Femur (tissue), 1 donor: ENCODE measurements around the gene CDH10.

Source experiments
- DNase-seq: peaks from one replicate; pipeline ENCODE4 v3.0.0-alpha.2; 2017

CDH10 gene

DNA sequence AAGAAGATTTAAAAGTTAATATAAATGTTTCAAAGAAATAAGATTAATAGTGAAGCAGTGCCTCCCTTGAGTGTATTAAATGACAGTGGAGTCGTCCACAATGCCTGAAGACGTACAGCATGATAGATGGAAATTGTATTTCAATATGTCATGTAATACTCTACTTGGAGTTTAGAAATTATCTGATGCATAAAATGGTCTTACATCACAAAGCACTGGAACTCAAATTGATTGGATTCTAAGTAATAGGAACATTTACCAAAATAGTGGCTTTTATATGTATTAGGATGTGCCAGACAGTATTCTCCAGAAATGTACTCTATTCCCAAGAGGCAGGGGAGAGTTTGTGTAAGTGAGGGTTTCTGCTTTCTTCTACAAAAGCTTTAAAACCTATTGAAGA, 49.4 kb downstream of the CDH10 start:
- no peak for DNase-seq

DNA sequence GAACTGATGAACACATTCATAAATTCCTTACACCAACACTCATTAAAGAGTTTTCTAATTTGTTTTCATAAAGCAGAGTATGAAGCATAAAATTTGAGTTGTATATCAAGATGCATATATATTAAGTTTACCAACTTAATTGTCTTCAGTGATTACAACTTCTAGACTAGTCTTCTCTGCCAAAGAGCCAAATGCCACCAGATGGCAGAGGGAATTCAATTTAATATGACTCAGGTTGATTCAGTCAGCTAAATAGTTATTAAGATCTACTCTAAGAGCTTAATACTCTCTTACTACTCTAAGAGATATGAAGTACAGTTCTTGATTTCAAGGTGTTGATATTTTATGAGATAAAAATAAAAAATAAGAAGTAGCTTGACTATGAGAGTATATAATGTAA, 53.4 kb downstream of the CDH10 start:
- no peak for DNase-seq

DNA sequence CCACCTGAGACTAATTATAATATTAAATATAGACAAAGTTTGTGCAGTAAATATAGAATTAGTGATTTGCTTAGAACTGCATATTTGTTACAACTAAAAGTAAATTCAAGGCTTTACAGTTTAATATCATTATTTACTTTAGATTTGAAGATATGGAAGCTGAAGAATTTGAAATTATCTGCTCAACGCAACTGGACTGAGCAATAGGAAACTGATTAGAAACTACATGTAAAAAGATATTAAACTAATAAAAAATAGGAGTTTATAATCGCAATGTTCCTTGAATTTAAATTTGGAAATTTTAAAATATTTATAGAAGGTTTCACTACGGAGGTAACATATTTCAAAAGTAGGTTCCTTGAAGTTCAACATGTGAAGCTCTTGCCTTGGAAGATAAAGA, 55.2 kb downstream of the CDH10 start:
- DNase-seq, result no peak

DNA sequence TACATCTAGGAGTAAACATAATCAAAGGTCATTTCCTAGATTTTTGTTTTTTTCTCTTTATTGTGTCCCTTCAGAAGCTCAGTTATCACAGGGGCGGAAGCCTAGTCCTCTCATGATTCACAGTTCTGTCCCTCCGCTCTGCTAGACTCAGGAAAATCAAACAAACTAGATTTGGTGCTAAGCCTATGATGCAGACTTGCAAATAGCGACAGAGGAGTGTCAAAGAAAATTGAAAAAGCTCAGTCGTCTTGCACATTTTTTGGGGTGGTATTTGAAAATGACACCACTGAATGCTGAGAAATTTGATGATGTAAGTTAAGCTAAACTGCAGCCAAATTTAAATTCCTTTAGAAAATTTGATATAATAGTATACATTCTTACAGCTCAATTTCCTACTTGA, 59.0 kb downstream of the CDH10 start:
- DNase-seq, result no peak

DNA sequence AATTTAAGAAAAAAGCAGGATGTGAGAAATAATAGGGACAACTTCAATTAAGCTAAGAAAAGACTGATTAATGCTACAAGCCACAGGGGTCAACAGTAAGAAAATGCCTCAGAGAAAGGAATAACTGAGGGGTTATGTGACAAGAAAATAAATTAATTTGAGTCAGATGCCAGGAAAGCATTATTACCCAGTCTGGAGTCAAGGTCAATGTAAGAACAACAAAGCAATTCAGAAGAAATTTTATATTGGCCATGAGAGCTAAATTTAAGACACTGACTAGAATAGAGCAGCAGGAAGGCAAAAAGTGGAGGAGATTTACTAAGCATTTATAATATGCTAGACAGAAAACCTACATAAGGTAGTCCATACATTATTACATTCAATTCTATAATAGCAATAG, 73.5 kb downstream of the CDH10 start:
- no peak for DNase-seq

DNA sequence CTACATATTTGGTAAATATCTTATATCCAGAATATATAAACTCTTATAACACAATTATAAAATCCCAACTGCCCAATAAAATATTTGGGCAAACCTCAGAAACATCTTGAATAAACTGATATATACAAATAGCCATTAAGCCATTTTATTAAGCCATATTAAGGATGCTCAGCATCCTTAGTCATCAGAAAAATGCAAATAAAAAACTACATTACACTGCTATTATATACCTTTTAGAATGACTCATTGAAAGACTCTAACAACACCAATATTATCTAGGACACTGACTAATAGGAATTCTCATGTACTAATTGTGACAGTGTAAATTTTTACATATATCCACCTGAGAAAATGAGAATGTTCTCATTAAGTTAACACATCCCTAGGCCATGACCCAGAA, 77.8 kb downstream of the CDH10 start:
- DNase-seq, result no peak

DNA sequence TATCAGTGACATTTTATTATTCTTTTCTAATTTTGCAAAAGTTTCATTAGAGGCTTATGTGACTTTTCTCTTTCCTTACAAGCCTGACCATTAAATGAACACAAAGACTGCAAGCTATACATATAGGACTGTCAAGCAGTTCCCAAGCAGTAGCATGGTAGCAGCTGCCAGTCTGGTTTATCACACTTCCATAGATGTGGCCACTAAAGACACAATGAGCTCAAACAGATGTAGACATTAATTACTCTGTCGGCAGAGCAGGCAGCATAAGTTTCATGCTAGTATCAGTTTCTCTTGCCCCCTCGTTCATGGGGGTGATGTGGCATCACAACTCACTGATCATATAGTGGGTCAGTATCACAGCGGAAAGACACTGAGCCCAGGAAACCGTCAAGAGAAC, 89.5 kb downstream of the CDH10 start:
- DNase-seq, result no peak

DNA sequence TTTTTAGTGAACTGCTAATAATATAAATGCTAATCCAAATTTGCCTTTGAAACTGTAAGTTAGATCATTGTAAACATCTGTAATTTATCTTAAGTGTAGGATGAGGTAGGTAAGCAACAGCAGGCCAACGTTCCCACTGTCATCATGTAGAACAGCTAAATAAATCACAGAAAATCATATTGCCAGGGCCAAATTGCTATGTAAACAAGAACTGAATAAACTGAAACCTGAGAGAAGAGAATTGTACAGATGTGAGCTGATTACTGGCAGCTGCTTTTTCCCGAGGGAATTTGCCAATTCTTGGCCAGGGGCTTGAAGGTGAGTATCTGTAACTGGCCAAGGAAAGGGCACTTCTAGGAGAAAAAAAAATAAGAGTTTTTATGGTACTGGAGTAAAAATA, 97.6 kb downstream of the CDH10 start:
- peak; percentile 24 for DNase-seq

DNA sequence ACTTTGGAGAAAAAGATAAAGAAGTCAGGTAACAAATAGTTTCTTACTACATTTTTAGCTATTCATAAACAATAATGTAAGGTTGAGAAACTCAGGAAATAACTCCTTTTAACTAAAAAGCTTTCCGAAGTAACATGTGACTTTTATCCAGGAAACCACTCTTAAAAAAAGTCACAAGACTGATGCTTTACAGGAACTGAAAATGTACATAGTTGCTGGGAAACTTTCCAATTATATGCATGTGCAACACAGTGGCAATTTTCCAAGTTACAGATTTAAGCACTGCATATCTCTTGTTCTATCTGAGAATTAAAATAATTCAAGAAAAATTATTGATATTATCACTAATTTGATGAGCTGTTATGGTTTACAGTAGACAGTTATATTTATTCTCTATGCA, 105.2 kb downstream of the CDH10 start:
- no peak for DNase-seq

DNA sequence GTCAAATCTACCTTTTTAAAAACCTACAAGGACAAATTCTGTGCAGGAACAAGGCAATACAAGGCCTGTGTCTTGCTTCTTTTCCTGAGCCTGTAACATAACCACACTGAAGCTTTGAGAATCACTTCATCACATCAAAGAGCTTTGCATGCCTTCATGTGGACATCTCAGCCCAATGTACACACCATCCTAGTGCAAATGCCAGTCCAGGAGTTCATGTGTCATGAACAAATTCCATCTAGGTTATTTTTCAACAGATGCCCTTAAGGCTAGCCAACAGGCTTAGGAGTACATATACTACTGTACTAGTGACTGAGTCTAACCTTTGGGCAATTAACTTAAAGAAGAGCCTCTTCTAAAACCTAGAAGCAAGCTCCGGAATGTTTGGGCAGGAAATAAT, 106.4 kb downstream of the CDH10 start:
- DNase-seq, result no peak

DNA sequence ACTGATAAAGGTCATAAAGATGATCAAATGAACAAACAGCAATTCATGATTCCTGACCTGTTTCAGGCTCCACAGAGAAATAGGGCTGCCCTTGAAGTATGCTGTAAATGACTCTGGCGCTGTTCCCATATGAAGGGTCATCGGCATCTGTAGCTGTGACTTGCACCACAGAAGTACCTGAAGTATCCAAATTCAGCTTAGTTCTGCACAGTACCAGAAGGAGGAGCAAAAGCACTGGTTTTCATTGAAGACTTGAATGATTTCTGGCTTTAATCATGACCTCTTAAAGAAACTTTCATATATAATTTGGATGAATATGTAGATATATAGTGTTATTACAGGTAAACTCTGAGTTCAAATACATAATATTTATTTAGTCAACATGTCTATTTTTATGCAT, 109.1 kb downstream of the CDH10 start:
- no peak for DNase-seq

DNA sequence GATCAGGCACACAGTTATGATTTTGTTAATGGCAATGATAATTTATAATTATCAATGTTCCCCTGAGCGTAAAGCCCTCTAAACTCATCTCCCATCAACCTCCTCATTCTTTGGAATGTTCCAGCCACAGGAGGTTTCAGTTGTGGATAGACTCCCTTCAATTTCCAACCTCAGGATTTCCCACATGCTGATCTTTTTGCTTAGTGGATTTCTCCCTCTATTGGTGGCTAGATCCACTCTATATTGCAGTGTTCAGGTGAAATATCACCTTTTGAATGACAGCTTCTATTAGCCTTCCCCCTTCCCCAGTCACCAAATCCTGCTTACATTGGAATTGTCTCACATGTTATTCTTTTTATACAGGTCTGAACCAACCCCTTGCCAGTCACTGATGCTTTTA, 113.9 kb downstream of the CDH10 start:
- DNase-seq, result no peak

DNA sequence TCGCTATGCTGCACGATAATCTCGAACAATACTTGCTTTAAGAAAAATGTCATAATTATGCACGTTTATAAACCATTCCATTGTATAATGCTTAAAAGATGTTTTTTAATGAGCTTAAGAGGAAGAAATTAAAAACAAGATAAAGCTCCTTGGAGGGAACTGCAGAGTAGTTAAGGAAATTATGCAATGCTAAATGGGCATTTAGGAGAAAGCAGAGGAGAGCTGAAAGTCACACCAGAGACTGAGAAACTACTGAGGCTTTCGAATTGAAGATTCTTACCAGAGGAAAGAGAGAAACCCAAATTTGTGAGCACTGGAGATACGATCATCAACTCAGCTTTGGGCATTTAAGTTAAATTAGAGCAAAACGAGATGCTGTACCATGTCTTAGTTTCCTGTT, 119.4 kb downstream of the CDH10 start:
- DNase-seq, result no peak

DNA sequence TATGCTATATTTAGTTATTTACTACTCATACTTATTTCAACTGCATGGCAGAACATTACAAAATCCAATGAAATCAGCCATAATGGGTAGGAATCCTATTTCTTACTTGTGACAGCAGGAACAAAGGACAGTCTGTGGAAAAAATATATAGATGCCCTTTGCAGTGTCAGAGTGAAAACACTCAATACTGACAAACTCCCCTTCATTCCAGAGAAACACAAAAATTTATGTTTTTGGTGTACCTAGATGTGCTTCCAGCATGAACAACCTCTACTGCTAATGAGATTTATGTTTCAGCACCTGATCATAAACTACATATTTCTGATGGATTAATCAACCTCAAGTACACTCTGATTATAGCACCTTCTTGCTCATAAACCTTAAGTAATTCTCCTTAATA, 132.4 kb downstream of the CDH10 start:
- DNase-seq, result no peak

DNA sequence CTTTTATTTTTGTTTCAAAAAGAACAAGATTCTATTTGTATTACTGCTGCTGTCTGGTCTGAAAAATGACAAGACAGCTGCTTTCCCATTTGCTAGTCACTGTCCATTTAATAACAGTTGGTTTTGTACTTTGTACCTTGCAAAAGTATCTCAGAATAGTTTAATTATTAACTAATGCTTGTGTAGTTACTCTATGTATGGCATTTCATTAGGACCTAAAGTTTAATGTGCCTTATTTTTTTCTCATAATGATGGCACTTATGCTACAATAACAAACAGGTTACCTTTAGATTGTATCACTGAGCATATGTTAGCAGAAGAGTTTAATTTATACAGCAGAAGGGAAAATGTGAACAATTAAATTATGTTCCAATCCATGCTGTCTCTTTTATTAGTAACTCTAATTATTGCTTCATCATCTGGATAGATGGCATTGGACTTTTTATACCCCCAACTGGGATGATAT, 134.2 kb downstream of the CDH10 start:
- DNase-seq, result no peak

DNA sequence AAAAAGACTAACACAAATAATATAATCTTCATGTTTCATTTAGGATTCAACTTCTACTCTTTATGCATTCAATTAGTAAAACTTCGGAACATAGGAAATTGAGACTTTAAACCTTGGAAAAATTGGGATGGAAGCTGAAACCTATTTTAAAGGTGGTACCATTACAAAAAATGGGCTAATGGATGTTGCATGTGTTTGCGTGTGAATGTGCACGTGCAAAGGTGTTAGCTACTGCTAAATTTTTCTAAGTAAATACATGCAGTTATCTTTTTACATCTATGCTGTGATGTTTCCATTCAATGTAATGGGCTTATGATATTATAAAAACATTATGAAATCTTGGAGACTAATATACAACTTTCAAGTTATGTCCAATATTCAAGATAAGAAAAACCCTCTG, 134.8 kb downstream of the CDH10 start:
- DNase-seq, result no peak

DNA sequence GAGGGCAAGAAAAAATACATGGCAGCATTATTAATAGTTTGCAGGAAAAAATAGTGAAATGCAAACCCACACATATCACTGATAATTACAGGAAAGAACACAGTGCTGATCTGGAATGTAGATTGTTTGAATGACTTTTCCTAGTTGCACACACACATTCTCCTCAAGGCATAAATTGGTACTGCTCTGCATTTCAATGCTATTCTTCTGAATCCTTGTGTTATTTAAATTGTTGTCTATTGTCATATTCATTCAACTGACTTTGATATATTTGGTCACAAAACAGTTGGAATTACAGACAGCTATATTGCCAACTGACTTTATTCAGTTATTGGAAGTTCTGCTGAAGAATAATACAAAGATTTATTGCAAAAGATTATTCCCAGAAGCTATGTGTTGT, 139.5 kb downstream of the CDH10 start:
- no peak for DNase-seq

DNA sequence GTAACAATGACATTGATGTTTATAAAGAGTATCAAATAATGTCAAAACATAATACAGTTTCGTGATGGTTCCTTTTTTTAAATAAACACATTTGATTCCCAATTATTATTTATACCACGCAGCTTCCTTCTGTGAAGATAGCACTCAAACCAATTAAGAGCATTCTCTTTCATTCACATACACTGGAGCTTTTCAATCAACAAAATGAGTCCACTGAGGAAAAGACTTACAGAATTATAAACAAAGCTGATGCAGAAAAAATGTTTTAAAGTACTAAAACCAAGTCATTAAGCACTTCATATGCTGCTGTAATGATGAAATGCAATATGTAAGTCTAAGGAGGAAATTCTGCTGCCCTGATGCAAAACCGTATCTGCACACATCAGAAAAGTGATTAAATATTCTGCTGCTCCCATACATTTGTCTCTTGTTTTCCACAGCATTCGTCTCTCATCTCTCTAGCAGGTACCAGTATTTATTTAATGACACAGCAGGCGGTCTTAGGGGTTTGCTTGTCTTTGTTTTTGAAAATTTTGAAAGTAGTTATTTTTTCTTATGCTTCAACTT, 147.1 kb downstream of the CDH10 start:
- DNase-seq, result no peak

DNA sequence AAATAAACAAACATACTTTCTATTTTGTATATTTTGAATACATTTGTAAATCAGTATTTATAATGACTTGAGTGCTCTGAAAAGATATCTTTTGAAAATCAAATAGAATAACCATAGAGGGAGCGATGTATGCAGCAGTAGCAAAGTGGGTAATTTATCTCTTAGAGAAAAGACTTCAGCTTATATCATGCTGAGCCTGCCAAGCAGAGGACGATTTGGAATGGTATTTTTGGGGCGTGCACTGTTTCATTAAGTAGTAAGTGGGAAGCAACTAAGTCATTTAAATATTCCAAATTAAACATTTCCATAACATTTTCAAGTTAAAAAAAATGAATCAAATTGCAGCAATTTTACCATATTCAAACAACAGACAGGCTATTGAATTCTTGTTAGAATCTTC, 147.6 kb downstream of the CDH10 start:
- no peak for DNase-seq

DNA sequence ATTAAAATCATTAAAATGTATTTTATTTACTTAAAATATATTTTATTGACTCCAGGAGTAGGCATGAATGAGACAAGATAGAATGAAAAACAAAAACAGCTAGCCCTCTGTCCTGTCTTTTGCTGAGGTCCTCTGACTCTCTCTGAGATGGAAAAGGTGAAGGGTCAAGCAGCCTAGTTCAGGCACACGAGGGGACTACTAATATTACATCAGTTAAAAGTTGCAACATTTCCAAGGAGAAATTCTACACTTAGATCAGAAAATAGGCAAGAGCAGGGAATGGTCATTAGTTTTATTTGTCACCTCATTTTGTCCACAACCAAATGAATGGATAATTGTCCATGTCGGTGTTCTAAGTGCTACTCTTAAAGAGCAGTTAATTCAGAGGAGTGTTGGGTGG, 148.5 kb downstream of the CDH10 start:
- no peak for DNase-seq

DNA sequence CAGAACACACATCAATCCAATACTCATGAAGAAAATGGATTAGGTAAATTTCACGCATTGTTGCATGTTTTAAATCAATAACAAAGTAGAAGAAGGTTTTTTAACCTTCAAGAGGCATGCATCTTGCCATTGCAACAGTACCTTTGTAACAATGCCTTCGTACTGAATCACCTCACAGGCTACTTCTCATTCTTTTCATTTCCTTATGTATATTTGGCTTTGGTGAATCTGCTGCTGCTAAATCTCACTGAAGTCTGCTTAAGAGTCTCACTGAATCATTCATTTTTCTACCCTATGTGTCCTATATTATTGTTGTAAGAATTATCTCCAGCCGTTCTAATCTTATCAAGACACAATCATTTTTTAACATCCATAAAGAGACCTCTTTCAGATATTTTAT, 152.5 kb downstream of the CDH10 start:
- no peak for DNase-seq

DNA sequence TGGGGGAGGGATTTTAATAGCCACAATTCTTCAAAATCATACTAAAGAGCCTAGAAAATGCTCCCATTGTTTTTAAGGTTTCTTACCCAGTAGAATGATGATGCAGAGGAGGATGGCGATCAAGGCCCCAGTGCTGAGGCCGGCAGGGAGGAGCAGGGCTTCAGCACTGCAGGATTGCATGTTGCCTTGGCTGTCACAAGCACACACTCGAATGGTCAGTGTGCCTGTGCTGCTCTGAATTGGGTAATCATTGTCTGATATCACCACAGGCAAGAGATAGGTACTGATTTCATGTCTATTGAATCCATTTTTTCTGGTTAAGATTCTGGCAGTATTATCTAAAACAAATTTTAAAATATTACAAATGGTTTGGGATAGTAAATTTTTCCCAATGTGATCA, 153.3 kb downstream of the CDH10 start:
- no peak for DNase-seq

DNA sequence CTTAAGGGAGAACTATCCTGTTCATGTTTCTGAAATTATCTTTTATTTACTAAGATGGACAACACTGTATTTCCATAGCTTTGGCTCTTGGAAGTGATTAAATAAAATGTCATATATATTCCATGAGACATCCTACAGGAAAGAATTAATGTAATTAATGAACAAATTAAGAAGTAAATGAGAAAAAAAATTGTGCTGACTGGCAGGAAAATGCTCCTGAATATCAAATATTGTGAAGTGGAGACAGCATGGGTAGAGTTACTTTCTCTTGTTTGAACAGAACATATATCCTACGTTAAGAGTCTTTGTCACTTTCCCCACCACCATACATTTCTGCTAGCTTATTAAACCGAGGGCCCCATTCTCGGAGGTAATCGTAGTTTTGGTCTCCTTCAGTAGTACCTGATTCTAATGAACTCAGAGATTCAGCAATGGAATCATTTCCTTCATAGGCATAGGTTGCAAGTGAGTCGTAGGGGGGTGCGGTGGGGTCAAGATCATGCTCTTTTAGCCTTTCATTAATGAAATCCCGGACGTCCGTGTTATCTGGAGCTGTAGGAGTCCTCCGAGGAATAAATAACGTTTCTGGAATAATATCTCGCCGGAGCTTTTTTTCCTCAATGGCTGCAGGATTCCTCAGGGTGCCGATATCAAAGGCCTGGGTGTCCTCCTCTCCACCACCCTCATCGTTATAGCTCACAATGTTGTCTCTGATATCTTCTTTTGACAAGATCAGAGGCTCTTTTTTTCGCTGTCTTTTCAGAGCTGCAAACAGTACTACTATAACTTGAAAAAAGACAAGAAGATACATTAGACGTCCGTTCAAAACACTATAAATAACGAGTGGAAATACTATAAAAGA, 157.2 kb downstream of the CDH10 start:
- no peak for DNase-seq

DNA sequence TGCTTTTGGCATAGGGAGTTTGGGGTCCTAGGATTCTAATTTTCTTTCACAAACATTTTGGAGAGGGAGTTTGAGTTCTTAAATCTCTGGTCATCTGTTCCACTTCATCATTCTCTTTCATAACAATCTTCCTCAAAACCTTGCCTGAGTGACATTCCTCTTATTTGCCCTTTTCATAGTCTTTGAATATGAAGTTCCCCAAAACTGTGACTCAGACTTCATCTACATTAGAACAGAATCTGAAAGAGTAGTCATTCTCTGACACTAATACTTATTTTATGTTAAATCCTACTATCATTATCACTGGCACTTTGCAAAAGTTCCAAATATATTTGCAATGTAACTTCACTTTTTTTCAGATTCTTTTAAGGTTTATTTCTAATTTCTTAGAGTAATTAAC, 163.8 kb downstream of the CDH10 start:
- no peak for DNase-seq

DNA sequence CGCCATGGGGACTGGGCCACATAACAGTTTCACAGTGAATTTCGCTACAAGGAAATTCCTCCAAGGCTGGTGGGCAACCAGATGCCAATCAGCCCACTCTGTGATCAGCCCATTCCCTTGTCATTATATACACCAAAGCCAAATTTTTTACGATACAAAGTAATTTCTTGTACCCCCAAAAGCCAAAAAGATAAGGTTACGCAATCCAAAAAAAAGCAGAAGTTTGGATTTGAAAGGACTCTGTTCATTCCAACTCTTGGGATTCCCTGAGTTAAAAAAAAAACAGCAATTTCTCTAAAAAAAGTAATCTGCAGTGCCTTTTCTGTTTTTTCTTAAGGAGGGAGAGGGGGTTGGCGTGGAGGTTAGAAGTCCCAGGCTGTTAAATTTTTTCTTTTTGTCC, 166.8 kb downstream of the CDH10 start:
- no peak for DNase-seq
